IMR-90 (cell line): Measurements from ENCODE around the gene TLCD5. TPM values are rescaled to one million over a fixed set of nuclear protein-coding genes. Genes with fewer than 3 reads are reported as not detected.

ENCODE experiments used
- ATAC-seq: fragments of 200-7000 bp; cut with Tn5 transposase; 2 replicates; pipeline ENCODE4 v1.9.1; 2020; ENCODE audit warnings: low read depth, mild to moderate bottlenecking, moderate library complexity
- Bru-seq: library from RNA; stranded (reverse); fragments of 400-500 nt; gene quantifications from one replicate; lab custom pipeline; 2021; lab: Mats Ljungman, UMichigan
- BruChase-seq, 2 experiments: library from RNA; stranded (reverse); fragments of 400-500 nt; gene quantifications; one replicate each; lab custom pipeline; 2021; lab: Mats Ljungman, UMichigan
- BruUV-seq: library from RNA; stranded (reverse); fragments of 400-500 nt; replicated peaks from 2 replicates; lab custom pipeline; 2021; lab: Mats Ljungman, UMichigan
- CTCF ChIA-PET: fragments of 300-600 bp; formaldehyde crosslinking; extraction: SDS; loops from one replicate; lab custom pipeline; 2021; ENCODE audit warnings: antibody characterized with exemption; lab: Yijun Ruan, JAX
- POLR2A ChIA-PET: fragments of 300-600 bp; sonication (Branson Sonifier 250); formaldehyde crosslinking; loops from one replicate; lab custom pipeline; 2022; ENCODE audit warnings: antibody characterized with exemption; ENCODE audit not compliant: unreplicated experiment; lab: Charles Lee
- DNase-seq: peaks from one replicate; pipeline ENCODE4 v3.0.0; 2013
- H2AFZ ChIP-seq: replicated peaks from 2 replicates; pipeline ENCODE3; 2013; ENCODE audit warnings: low read length, mild to moderate bottlenecking; ENCODE audit not compliant: poor library complexity
- H2AK5ac ChIP-seq: 2 replicates; pipeline ENCODE4 v1.6.1; 2013; ENCODE audit warnings: low read depth, low read length, inconsistent platforms
- H2AK9ac ChIP-seq: replicated peaks from 2 replicates; pipeline ENCODE3; 2013; ENCODE audit warnings: mild to moderate bottlenecking, low read depth, low read length, moderate library complexity; ENCODE audit not compliant: poor library complexity
- H2BK120ac ChIP-seq: 2 replicates; pipeline ENCODE4 v1.6.1; 2013; ENCODE audit warnings: low read depth, low read length, inconsistent platforms
- H2BK15ac ChIP-seq: 3 replicates; pipeline ENCODE4 v1.6.1; 2013; ENCODE audit warnings: low read depth, low read length, inconsistent platforms
- H2BK20ac ChIP-seq: 2 replicates; pipeline ENCODE4 v1.6.1; 2013; ENCODE audit warnings: low read depth, mild to moderate bottlenecking, inconsistent platforms, low read length, moderate library complexity
- H2BK5ac ChIP-seq: 2 replicates; pipeline ENCODE4 v1.6.1; 2013; ENCODE audit warnings: mild to moderate bottlenecking, low read depth, low read length, inconsistent platforms; ENCODE audit not compliant: poor library complexity, severe bottlenecking
- H3K14ac ChIP-seq: replicated peaks from 2 replicates; pipeline ENCODE4 v1.6.1; 2013; ENCODE audit warnings: low read depth, low read length, inconsistent platforms
- H3K18ac ChIP-seq: 2 replicates; pipeline ENCODE4 v1.6.1; 2013; ENCODE audit warnings: low read depth, low read length, control low read depth
- H3K23ac ChIP-seq: 2 replicates; pipeline ENCODE4 v1.6.1; 2013; ENCODE audit warnings: low read depth, low read length, inconsistent platforms
- H3K27ac ChIP-seq: 2 replicates; pipeline ENCODE4 v1.5.1; 2013; ENCODE audit warnings: mild to moderate bottlenecking, control low read depth, low read length; ENCODE audit not compliant: insufficient read depth
- H3K27me3 ChIP-seq: 2 replicates; pipeline ENCODE4 v1.6.1; 2013; ENCODE audit warnings: low read length; ENCODE audit not compliant: control insufficient read depth, insufficient read depth
- H3K36me3 ChIP-seq: 2 replicates; pipeline ENCODE4 v1.6.1; 2013; ENCODE audit warnings: low read length, mixed read lengths; ENCODE audit not compliant: control insufficient read depth, insufficient read depth
- H3K4ac ChIP-seq: 2 replicates; pipeline ENCODE4 v1.6.1; 2013; ENCODE audit warnings: low read depth, low read length, inconsistent platforms
- H3K4me1 ChIP-seq: 2 replicates; pipeline ENCODE4 v1.6.1; 2013; ENCODE audit warnings: low read length, mixed read lengths; ENCODE audit not compliant: control insufficient read depth, insufficient read depth
- H3K4me2 ChIP-seq: 2 replicates; pipeline ENCODE4 v1.6.1; 2013; ENCODE audit warnings: low read depth, mild to moderate bottlenecking, control low read depth, low read length, moderate library complexity
- H3K4me3 ChIP-seq: 2 replicates; pipeline ENCODE4 v1.5.1; 2013; ENCODE audit warnings: low read depth, mild to moderate bottlenecking, control low read depth, low read length, moderate library complexity; ENCODE audit not compliant: insufficient read depth
- H3K56ac ChIP-seq: 2 replicates; pipeline ENCODE4 v1.6.1; 2013; ENCODE audit warnings: low read length, inconsistent platforms; ENCODE audit not compliant: insufficient read depth; ENCODE audit errors: extremely low read depth
- H3K79me1 ChIP-seq, 2 experiments: 2 replicates each; pipeline ENCODE4 v1.6.1; 2013; ENCODE audit warnings: low read length in 2 of 2, inconsistent platforms in 1 of 2, low read depth in 1 of 2
- H3K9ac ChIP-seq: 2 replicates; pipeline ENCODE4 v1.6.1; 2013; ENCODE audit warnings: low read depth, low read length, control low read depth
- H3K9me1 ChIP-seq: 2 replicates; pipeline ENCODE4 v1.6.1; 2013; ENCODE audit warnings: low read length, inconsistent platforms; ENCODE audit not compliant: insufficient read depth
- H3K9me3 ChIP-seq: 2 replicates; pipeline ENCODE4 v1.6.1; 2013; ENCODE audit warnings: low read length; ENCODE audit not compliant: control insufficient read depth, insufficient read depth
- H4K20me1 ChIP-seq: 2 replicates; pipeline ENCODE4 v1.6.1; 2013; ENCODE audit warnings: low read length, inconsistent platforms; ENCODE audit not compliant: insufficient read depth
- H4K5ac ChIP-seq: 2 replicates; pipeline ENCODE4 v1.6.1; 2013; ENCODE audit warnings: mild to moderate bottlenecking, low read depth, low read length, control low read depth
- H4K8ac ChIP-seq, 2 experiments: 2 replicates each; pipeline ENCODE4 v1.6.1; 2013; ENCODE audit warnings: low read depth in 2 of 2, low read length in 2 of 2, control low read depth in 1 of 2, inconsistent platforms in 1 of 2
- H4K91ac ChIP-seq: 2 replicates; pipeline ENCODE4 v1.6.1; 2013; ENCODE audit warnings: low read depth, low read length, inconsistent platforms; ENCODE audit not compliant: insufficient read depth
- BHLHE40 ChIP-seq: fragments of 150-350 bp; IDR thresholded peaks from 2 replicates; pipeline ENCODE4 v1.6.1; 2016; ENCODE audit warnings: mild to moderate bottlenecking, low read depth, low read length
- CEBPB ChIP-seq: IDR thresholded peaks from 2 replicates; pipeline ENCODE4 v1.6.1; 2012; ENCODE audit warnings: low read depth, low read length, improper control_type of control experiment
- CHD1 ChIP-seq: IDR thresholded peaks from 2 replicates; pipeline ENCODE4 v1.6.1; 2012; ENCODE audit warnings: low read depth, low read length, improper control_type of control experiment
- CTCF ChIP-seq: conservative IDR thresholded peaks from 2 replicates; pipeline ENCODE4 v1.5.1; 2012; ENCODE audit warnings: mild to moderate bottlenecking, low read depth, low read length, improper control_type of control experiment
- MAFK ChIP-seq: IDR thresholded peaks from 2 replicates; pipeline ENCODE4 v1.6.1; 2012; ENCODE audit warnings: low read depth, low read length, improper control_type of control experiment
- MAZ ChIP-seq: IDR thresholded peaks from 2 replicates; pipeline ENCODE4 v1.6.1; 2012; ENCODE audit warnings: low read depth, mild to moderate bottlenecking, low read length, improper control_type of control experiment, moderate library complexity, borderline replicate concordance
- MXI1 ChIP-seq: IDR thresholded peaks from 2 replicates; pipeline ENCODE4 v1.6.1; 2012; ENCODE audit warnings: low read depth, mild to moderate bottlenecking, low read length, moderate library complexity, borderline replicate concordance
- POLR2A ChIP-seq: IDR thresholded peaks from 2 replicates; pipeline ENCODE4 v1.6.1; 2012; ENCODE audit warnings: mild to moderate bottlenecking, low read depth, low read length
- RAD21 ChIP-seq: IDR thresholded peaks from 2 replicates; pipeline ENCODE4 v1.6.1; 2012; ENCODE audit warnings: low read length, improper control_type of control experiment
- RFX5 ChIP-seq: IDR thresholded peaks from 2 replicates; pipeline ENCODE4 v1.8.0; 2012; ENCODE audit warnings: low read depth, mild to moderate bottlenecking, low read length, moderate library complexity
- SMC3 ChIP-seq: fragments of 150-350 bp; IDR thresholded peaks from 2 replicates; pipeline ENCODE4 v1.6.1; 2016; ENCODE audit warnings: low read depth, mild to moderate bottlenecking, antibody characterized with exemption, low read length, moderate library complexity
- USF2 ChIP-seq: fragments of 150-350 bp; IDR thresholded peaks from 2 replicates; pipeline ENCODE4 v1.6.1; 2017; ENCODE audit warnings: mild to moderate bottlenecking, antibody characterized with exemption, low read length, low read depth
- WGBS, 2 experiments: methylation state at CpG; one replicate each; pipeline versions ENCODE4 v1.1.5 to v1.1.7; 2013; ENCODE audit warnings: missing lambda C conversion rate in 2 of 2; ENCODE audit not compliant: insufficient read length in 1 of 2; ENCODE audit errors: extremely low coverage in 2 of 2; 5-methylcytosine and 5-hydroxymethylcytosine counted together
- dilution Hi-C: fragments of 300-500 bp; cut with HindIII; formaldehyde crosslinking; loops from one replicate; pipeline ENCODE4 v1.14.3; 2018; ENCODE audit warnings: low sequenced_read_pairs; ENCODE audit not compliant: unreplicated experiment
- in situ Hi-C: fragments of 300-500 bp; cut with MboI; formaldehyde crosslinking; loops from 3 replicates; pipeline ENCODE4 v1.14.3; 2019; ENCODE audit warnings: low sequenced_read_pairs, inconsistent platforms, mixed read lengths
- intact Hi-C: fragments of 100-400 bp; cut with micrococcal nuclease; formaldehyde crosslinking; loops from 2 replicates; pipeline ENCODE4 v1.10.0; 2022
- long read RNA-seq: library from polyadenylated mRNA; unstranded; transcript quantifications from one replicate; pipeline ENCODE4 v2.0.0, GENCODE V29; 2021; ENCODE audit not compliant: unreplicated experiment
- polyA plus RNA-seq, 3 experiments: library from polyadenylated mRNA; depleted of rRNA; stranded (reverse); fragments of >200 nt; gene quantifications; 2 replicates each; pipeline ENCODE4 v1.2.3, GENCODE V29; 2012; ENCODE audit warnings: low replicate concordance in 1 of 3
- total RNA-seq: library from RNA; depleted of rRNA; stranded (reverse); fragments of >200 nt; gene quantifications from 2 replicates; pipeline ENCODE4 v1.2.3, GENCODE V29; 2012; rRNA removed

Gene TLCD5
- total RNA-seq: 11.5 and 11.7 TPM in 2 replicates
- polyA plus RNA-seq (2012; rRNA removed): 6.8 and 9.5 TPM in 2 replicates
- polyA plus RNA-seq (2012; cell fraction: cytosol; rRNA removed): 3.3 and 6.1 TPM in 2 replicates
- 7.4 and 38.8 TPM in 2 replicates for polyA plus RNA-seq (2012; cell fraction: nucleus; rRNA removed; ENCODE audit: low replicate concordance)
- percentile 84 among the genes with signal in this experiment for Bru-seq, nascent RNA
- BruChase-seq, experiment 1, labeled RNA remaining after a 6-hour chase: percentile 83 among the genes with signal in this experiment
- percentile 88 among the genes with signal in this experiment for BruChase-seq, experiment 2, labeled RNA remaining after a 2-hour chase
- long read RNA-seq, full-length matches to known transcripts: 16 of 27 reads
- long read RNA-seq, partial matches to known transcripts: 4 of 27 reads
- long read RNA-seq, other reads (novel, unspliced or antisense): 7 of 27 reads

GRCh38 chr11:120324932-120325810, at the start of gene TLCD5:
TLCD5 (plus strand) TSS chr11:120325299; CDS start chr11:120327442, 2,143 bp downstream.
- ATAC-seq: peak; percentile 92
- Histone ChIP-seq H2BK15ac (peak within 1 kb of the TSS; percentile 97; the same call in 2 of the 3 replicates), H2BK20ac (peak within 1 kb of the TSS; percentile 14; the same call in 1 of the 2 replicates), H4K91ac (peak within 1 kb of the TSS; percentile 71), H2AK5ac (peak within 1 kb of the TSS; percentile 63), H3K4me2 (peak within 1 kb of the TSS; percentile 100), H3K9me3 (no peaks in the 10 kb centered on the region), H4K8ac (peak within 1 kb of the TSS; percentile 84 to 93), H3K27me3 (no peaks in the 10 kb centered on the region), H3K9me1 (peaks cover 10% of the 10 kb centered on the region), H3K27ac (peak within 1 kb of the TSS; percentile 97), H3K36me3 (peaks cover 7% of the 10 kb centered on the region), H3K79me1 (peaks cover 30 to 40% of the 10 kb centered on the region in 2 experiments), H3K4me3 (peak within 1 kb of the TSS; percentile 97), H3K4ac (peak within 1 kb of the TSS; percentile 70), H3K23ac (peak within 1 kb of the TSS; percentile 82), H3K9ac (peak within 1 kb of the TSS; percentile 99), H3K56ac (peak within 1 kb of the TSS; percentile 74), H4K5ac (peak within 1 kb of the TSS; percentile 98), H4K20me1 (no peaks in the 10 kb centered on the region), H3K14ac (peak within 1 kb of the TSS; percentile 89), H2AFZ (peak within 1 kb of the TSS; percentile 92), H2BK5ac (peak within 1 kb of the TSS; percentile 93), H2AK9ac (peak within 1 kb of the TSS; percentile 79), H2BK120ac (peak within 1 kb of the TSS; percentile 81), H3K18ac (peak within 1 kb of the TSS; percentile 99), H3K4me1 (peaks cover 6% of the 10 kb centered on the region)
- no peak for TF ChIP-seq RFX5
- peak; percentile 82 for TF ChIP-seq POLR2A
- TF ChIP-seq CTCF: peak; percentile 31
- TF ChIP-seq BHLHE40: no peak
- TF ChIP-seq CEBPB: no peak
- no peak for TF ChIP-seq MAFK
- TF ChIP-seq USF2: 0 out of 2 replicates have a peak, but pooled peaks have one; percentile 24
- no peak for TF ChIP-seq RAD21
- peak; percentile 80; the same call in 1 of the 2 replicates for TF ChIP-seq MAZ
- peak; percentile 57; the same call in 1 of the 2 replicates for TF ChIP-seq MXI1
- TF ChIP-seq CHD1: 0 out of 2 replicates have a peak, but pooled peaks have one; percentile 30
- TF ChIP-seq SMC3: 0 out of 2 replicates have a peak, but pooled peaks have one; percentile 4
- CTCF ChIA-PET: no interaction called here
- BruUV-seq: no TSS peak
- dilution Hi-C loops (no loop called here), intact Hi-C loops (no loop called here), in situ Hi-C loops (loop anchor here (25.0 kb wide), 2 partner anchors 112 to 362 kb away; no protein-coding TSS in a partner anchor)
- DNase-seq: peak; percentile 68
- WGBS, 2 experiments: 0% methylated on average over 22 of the region's 84 CpGs; no CpG with 5 or more reads in 1 of the 2 experiments
- POLR2A ChIA-PET: interaction anchor here (0.6 kb wide), 1 partner anchor 11 kb away, joined by 3 read pairs; the partner anchor contains the start of gene ARHGEF12
